ENCODE data around the gene WFIKKN1.
"Not testable (repeated sequence)": the region's sequence is repeated elsewhere in the genome, so short reads cannot be mapped to it uniquely, and the experiment has no call there.

The WFIKKN1 gene

GRCh38 chr16:595942-596735, 34.6 kb upstream of the WFIKKN1 start:
- DNase-seq: no peak

- no peak for DNase-seq
Measured at GRCh38 chr16:596736-597060, 34.1 kb upstream of the WFIKKN1 start.

DNA sequence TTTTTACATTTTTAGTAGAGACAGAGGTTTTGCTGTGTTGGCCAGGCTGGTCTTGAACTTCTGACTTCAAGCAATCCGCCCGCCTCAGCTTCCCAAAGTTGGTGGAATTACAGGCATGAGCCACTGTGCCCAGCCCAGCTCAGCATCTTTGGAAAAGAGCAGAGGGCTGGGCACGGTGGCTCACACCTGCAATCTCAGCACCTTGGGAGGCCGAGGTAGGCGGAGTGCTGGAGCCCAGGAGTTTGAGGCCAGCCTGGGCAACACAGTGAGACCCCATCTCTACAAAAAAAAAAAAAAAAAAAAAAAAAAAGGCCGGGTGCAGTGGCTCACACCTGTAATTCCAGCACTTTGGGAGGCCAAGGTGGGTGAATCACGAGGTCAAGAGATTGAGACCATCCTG, 33.1 kb upstream of the WFIKKN1 start:
- not testable (repeated sequence) for DNase-seq

DNA sequence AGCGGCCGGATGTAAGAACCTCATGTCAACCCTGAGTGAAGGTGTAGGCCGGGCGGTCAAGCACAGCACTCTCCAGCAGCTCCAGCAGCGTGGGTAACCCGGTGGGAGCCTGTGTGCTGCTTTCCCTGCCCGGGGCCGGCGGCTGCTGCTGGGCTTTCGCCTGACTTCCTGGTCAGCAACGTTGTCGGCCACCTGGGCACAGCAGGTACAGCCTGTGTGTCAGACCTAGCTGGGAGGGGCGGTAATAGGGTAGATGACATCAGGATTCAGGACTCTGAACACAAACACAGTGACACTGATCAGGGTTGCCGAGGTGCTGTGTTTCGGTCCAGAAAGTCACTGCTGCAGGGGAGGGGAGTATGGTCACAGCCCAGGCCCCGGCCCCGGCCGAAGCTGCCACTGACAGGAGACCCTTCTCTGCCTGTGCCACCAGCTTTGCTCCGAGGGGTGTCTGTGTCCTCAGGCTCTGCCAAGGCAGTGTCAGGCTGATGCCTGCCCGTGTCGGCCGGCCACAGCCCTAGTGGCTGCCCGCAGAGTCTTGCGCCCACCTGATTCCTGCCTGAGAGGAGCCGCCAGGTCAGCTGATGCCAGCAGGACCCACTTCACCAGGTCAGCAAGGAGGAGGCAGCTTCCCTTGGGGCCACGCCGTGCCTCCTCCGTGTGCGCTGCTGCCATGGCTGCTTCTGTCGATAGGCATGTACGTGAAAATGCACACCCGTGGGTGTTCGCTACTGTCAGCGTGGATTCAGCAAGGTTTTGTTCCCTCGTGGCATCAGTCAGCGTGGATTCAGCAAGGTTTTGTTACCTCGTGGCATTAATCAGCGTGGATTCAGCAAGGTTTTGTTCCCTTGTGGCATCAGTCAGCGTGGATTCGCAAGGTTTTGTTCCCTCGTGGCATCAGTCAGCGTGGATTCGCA, 31.7 kb upstream of the WFIKKN1 start:
- DNase-seq: no peak

GRCh38 chr16:600781-601180, 30.0 kb upstream of the WFIKKN1 start:
- DNase-seq: no peak

GRCh38 chr16:603933-604332, 26.9 kb upstream of the WFIKKN1 start:
- no peak for DNase-seq

DNA sequence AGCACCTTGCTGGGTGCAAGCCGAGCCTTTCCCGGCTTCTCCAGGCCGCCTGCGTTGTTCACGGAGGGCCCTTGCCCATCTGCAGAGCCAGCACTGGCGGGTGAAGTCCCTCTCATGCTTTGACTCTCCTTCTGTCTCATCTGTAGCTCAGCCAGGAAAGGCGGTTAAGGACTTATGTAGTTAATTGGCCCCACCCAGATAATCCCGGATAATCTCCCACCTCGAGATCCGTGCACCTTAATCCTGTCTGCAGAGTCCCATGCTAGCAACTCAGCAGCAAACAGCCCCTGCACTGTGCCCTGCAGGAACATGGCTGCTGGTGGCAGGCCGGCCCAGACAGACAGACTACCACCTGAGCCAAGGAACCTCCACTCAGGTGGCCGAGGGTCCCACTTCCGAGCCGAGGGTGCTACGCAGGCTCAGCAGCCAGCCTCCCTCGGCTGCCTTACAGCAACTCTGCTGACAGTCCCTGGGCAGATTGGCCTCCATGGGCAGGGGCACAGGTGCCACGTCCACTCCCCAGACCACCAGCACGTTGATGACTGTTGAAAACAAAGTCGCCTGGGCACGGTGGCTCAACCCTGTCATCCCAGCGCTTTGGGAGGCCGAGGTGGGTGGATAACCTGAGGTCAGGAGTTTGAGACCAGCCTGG, 24.0 kb upstream of the WFIKKN1 start:
- DNase-seq: no peak

DNA sequence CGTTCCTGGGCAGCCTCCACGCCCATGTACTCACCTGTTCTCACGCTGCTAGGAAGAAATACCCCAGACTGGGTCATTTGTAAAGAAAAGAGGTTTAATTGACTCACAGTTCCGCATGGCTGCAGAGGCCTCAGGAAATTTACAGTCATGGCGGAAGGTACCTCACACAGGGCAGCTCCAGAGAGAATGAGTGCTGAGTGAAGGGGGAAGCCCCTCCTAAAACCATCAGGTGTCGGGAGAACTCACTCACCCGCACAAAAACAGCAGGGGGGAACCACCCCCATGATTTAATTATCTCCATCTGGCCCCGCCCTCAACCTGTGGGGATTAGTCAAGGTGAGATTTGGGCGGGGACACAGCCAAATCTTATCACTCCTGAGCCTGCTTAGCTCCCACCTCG, 22.8 kb upstream of the WFIKKN1 start:
- DNase-seq: peak; percentile 42

GRCh38 chr16:609316-609715, 21.5 kb upstream of the WFIKKN1 start:
- no peak for DNase-seq

GRCh38 chr16:609984-610383, 20.8 kb upstream of the WFIKKN1 start:
- no peak for DNase-seq

DNA sequence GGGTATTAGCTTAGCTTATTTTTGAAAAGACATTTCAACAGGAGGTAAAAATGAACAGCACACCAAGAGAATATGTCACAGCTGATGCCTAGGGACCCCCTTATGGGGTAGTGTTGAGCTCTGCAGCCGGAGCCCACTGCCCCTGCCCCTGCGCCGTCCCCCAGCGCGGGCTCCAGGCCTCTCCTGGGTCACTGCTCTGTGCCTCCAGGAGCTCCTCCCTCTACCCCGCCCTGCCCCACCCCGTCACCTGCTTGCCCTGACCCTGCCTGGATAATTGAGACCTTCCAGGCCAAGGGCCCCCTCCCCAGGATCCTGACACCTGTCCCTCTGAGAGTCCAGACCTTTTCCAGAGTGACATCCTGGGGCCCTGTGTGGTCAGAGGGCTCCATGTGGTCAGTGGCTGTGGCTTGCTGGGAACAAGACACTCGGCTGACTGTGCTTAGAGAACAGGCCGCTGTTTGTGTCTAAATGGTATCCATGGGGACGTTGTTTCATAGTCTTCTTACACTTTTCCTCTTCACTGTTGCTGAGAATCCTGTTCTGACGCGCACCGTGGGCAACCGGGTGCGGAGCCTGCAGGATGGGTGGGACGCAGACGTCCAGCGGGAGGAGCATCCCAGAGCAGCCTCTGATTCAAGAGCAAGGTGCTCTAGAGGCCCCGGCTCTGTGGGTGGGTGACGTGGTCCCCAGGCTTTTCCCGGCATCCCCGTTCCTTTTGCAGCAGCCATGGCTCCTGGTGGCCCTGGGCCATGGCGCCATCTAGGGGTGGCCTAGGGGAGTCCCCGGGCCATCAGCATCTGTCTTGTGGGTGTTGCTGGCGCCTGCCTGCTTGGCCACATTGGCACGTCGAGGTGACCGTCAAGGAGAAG, 20.0 kb upstream of the WFIKKN1 start:
- DNase-seq: peak; percentile 65

DNA sequence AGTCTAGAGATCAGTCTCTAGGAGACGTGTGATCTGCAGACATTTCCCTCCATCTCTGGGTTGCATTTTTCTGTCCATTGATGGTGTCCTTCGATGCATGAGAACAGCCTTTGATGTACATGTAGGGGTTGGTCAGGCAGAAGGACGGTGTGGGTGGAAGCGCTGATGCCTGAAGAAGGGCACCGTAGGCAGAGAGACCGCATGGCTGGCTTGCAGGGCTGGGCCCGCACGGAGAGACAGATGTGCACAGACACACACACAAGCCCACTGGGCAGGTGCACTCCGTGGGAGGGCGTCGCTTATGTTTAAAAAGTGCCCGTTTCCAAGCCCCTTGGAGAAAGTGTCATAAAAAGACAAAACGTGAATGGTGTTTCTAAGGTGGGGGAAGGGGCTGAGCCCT, 15.7 kb upstream of the WFIKKN1 start:
- no peak for DNase-seq

- no peak for DNase-seq
Measured at GRCh38 chr16:616733-617586, 13.8 kb upstream of the WFIKKN1 start.

GRCh38 chr16:617855-618254, 12.9 kb upstream of the WFIKKN1 start:
- no peak for DNase-seq

- no peak for DNase-seq
Measured at GRCh38 chr16:619476-620100, 11.2 kb upstream of the WFIKKN1 start.

DNA sequence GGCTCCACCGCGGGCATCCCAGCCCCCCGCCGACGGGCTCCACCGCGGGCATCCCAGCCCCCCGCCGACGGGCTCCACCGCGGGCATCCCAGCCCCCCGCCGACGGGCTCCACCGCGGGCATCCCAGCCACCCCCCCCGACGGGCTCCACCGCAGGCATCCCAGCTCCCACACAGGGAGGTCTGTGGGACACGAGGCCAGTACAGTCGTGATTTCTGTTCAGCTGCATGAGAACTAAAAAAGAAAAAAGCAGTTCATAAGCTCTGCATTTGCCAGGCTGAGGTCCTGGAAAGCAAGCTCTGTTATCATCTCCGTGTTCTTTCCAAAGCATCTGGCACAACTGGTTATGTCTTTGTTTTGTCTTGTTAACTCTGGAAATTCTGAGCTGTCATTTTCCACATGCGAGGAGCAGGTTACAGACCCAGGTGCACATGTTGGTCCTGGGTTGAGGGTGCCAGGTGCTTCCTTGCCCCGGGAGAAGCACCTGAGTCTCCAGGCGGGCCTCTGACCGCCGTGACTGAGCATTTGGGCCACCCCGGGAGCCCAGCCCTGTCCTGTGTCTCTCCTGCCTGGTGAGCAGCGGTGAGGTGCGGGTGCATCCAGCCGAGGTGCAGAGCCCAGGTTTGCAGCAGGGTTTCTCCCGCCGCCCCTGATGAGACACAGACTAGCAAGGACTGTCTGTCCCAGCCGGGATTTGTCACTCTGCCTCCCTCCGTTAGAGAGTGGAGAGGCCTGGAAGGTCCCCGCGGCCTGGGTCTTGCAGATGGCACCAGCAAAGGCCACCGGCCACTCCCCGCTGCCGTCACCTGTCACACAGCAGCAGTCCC, 9.9 kb upstream of the WFIKKN1 start:
- no peak for DNase-seq

DNA sequence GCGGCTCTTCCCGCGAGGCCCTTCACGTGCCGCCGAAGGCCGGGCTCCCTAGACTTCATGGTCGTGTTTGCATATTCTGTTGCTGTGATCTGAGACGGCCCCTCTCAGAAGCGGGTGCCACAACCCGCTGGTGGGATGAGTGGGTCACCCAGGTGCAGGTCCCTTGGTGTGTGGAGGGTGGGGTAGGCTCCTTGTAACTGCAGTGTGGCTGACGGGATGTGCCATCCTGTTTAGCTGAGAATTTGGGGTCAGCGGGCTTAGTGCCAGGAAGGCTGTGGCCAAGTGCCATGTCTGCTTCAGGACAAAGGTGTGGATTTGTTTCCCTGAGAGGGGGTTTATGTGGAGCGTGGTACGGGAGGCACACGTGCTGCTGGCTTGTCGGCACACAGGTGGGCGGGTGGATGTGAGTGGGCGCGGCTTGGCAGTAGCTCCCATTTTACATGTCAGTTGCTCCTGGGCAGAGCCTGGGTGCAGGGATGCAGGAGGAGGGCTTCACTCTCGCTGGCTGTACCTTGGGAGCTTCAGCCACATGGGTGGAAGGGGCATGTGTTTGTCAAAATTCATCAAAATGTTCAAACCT, 9.2 kb upstream of the WFIKKN1 start:
- no peak for DNase-seq

GRCh38 chr16:622920-623280, 7.9 kb upstream of the WFIKKN1 start:
- no peak for DNase-seq

DNA sequence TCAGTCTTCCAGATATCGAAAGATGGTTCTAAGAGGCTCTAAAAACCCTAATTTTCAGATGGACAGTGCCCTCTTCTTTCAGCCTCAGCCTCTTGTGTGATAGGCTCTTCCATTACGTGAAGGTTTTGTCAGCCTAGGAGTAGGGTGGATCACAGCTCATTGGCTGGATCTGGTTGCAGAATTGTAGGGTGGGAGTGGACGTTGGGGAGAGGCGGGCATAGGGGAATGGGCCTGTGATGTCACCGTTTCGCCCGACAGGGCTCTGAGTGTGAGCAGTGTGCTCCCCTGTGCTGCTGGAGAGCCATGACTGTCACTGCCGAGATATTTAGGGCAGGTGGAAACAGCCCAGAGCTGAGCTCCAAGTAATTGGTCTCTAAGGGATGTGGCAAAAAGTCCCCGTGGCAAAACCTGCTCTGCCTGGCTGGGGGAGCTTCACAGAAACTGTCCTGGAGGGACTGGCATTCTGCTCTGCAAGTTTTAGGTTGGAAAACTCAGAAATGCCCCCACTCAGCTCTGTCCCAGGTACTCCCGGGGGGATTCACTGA, 6.2 kb upstream of the WFIKKN1 start:
- no peak for DNase-seq
